ENCODE data around the gene CHADL.
"Not testable (repeated sequence)": the region's sequence is repeated elsewhere in the genome, so short reads cannot be mapped to it uniquely, and the experiment has no call there.

Gene CHADL, protein sequence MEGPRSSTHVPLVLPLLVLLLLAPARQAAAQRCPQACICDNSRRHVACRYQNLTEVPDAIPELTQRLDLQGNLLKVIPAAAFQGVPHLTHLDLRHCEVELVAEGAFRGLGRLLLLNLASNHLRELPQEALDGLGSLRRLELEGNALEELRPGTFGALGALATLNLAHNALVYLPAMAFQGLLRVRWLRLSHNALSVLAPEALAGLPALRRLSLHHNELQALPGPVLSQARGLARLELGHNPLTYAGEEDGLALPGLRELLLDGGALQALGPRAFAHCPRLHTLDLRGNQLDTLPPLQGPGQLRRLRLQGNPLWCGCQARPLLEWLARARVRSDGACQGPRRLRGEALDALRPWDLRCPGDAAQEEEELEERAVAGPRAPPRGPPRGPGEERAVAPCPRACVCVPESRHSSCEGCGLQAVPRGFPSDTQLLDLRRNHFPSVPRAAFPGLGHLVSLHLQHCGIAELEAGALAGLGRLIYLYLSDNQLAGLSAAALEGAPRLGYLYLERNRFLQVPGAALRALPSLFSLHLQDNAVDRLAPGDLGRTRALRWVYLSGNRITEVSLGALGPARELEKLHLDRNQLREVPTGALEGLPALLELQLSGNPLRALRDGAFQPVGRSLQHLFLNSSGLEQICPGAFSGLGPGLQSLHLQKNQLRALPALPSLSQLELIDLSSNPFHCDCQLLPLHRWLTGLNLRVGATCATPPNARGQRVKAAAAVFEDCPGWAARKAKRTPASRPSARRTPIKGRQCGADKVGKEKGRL

DNA sequence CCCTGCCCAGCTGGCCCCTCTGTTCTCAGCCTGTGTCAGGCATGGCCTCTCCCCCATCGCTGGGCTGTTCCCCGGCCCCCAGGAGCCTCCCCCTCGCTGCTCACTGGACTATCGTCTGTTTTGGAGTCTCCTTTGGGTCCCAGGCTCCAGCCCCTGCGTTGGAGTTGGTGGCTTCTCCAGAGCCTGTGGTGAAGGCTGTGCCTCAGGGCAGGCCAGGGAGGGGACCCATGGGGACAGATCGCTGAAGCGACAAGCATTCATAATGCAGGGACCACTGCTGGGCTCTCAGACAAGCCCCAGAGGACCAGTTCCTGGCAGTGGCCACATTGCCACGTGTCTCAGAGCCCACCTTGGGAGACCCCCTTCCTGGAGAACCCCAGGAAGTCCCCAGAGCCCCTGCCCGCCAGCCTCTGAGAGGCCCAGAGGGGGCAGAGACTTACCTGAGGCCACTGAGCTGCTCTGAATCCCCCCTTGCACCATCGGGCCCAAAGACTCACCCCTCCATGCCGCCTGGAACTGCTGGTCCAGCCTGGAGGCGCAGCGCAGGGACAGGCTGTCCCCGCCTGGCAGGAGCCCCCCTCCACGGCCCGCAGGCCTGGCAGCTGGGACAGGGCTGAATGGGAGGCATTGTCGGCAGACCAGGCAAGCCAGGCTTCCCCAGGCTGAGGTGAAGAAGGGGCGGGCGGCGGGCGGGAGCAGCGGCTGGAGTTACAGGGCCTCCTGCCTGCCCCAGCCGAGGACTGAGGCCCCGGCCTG lies at the start of gene CHADL:
TSS of gene CHADL (minus strand) at position 555 of the 756 bp plus-strand sequence. CDS start at position 505, 50 bp downstream.
- no peak for DNase-seq (ENCODE audit: low read depth)

DNA sequence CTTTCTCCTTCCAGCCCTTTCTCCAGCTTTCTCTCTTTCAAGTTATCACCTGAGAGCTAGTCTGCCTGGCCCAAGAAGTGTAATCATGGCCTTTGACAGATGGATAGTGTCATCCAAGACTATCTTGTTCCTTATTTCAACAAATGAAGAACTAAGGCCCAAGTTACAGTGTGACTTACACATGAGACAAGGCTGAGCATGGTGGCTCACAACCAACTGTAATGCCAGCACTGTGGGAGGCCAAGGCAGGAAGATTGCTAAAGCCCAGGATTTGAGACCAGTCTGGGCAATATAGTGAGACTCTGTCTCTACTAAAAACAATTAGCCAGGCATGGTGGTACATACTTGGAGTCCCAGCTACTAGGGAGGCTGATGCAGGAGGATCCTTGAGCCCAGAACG lies 48.9 kb upstream of the CHADL start:
- DNase-seq (ENCODE audit: low read depth), result no peak

DNA sequence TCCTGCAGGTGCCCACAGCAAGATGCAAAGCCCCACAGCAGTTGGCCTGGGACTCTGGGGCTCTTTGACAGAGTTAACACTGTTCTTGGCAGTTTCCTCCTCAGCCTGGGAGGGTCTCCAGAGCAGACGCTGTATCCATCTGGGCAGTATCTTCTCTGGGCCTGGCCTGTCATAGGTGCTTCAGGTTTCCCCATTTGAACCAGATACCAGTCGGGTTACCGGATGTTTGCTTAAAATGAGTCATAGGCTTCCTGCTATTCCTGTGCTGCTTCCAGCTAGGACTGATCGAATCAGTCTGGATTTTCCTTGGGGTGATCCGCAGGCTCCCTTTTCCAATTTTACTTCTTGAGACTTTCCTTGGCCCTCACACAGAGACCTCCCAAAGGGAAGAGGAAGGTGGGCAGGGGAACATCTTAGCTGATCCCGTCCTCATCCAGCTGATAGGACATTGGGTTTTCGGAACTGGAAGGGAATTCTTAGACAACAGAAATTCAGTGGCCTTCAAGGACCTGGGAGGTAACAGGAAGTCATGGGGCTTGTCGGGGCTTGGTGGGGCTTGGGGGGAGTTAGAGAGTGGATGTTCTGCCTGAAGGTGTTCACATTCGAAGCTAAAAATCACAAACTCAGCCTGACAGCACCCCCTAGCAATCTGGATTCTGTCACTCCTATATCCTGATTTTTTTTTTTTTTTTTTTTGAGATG lies 47.7 kb upstream of the CHADL start:
- DNase-seq (ENCODE audit: low read depth), result no peak

DNA sequence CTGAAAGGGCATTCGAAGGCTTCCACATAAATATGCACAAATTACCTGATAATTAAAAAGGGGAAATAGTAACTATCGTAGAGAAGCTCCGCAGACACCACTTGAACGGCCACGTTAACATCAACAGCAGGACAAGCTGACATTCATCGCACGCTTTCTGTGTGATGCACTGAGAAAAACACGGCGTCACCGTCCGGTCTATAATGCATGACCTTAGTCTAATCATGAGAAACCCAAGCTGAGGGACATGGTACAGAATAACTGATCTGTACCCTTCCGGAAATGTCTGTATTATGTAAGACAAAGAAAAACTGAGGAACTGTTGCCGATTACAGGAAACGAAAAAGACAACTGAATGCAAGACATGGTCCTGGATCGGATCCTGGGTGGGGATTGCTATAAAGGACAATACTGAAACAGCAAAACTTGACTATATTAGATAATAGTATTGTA lies 45.9 kb upstream of the CHADL start:
- no peak for DNase-seq (ENCODE audit: low read depth)

DNA sequence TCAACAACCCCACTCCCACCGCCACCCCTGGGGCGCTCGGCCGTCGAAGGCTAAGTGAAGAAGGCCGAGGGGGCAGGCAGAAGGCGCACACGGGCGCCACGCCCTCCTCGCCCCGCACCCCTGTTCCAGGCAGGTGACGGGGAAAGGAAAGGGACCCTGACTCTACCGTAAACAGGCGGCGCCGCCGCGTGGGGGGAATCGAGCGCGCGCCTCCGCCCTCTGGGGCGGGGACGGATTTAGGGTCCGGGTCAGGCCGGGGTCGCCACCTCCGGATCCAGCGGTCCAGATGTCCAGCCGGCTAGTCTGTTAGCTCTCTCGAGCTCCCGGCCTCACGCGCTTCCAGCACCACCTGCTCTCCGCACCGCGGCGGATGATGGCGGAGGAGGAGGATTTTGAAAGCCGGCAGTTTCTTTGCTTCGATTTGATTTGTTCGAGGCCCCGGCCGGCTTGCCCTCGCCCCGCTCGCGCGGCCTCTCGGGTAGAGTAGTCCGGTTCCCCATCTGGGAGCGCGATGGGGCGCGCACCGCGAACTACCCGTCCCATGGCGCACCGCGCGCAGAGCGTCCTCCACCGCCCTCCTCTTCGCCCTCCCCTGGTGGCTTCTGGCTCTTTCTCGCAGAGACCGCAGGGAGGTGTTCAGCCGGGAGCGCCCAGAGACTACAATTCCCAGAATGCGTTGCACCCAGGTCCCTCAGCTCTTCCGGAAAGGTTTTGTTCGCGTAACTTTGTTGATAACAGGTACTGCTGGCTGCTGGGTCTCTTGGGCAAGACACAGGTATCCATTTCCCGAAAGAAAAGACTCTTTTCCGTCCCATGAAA lies 45.3 kb upstream of the CHADL start, which contains the start of gene RANGAP1:
TSS of gene RANGAP1 (minus strand) at position 368 of the 819 bp plus-strand sequence. CDS start 5,143 bp downstream, outside the sequence.
- DNase-seq (ENCODE audit: low read depth), result peak; percentile 96

DNA sequence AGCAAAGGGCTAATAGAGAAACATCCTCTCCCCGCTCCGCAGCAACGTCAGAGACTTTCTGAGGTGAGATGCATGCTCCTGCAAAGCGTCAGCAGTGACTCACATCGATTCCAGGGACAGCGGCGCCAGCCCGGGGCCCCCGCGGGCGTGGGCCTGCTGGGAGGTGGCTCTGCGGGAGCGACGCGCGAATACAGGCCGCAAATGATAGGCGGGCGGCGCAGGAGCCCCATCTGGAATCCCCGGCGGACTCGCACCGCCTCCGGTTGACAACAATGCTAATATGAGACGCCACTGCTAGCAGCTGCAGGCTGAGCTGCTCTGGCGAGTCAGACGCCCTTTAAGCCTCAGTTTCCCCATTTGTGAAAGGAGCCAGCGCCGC lies 44.7 kb upstream of the CHADL start:
- DNase-seq (ENCODE audit: low read depth), result peak; percentile 81

DNA sequence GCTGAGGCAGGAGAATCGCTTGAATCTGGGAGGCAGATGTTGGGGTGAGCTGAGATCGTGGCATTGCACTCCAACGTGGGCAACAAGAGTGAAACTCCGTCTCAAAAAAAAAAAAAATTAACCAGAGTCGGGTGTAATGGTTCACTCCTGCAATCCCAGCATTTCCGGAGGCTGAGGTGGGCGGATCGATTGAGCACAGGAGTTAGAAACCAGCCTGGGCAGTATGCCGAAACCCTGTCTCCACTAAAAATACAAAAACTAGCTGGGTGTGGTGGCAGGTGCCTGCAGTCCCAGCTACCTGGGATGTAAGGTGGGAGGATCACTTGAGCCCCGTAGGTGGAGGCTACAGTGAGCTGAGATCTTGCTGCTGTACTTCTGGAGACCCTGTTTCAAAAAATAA lies 43.7 kb upstream of the CHADL start:
- no peak for DNase-seq (ENCODE audit: low read depth)

DNA sequence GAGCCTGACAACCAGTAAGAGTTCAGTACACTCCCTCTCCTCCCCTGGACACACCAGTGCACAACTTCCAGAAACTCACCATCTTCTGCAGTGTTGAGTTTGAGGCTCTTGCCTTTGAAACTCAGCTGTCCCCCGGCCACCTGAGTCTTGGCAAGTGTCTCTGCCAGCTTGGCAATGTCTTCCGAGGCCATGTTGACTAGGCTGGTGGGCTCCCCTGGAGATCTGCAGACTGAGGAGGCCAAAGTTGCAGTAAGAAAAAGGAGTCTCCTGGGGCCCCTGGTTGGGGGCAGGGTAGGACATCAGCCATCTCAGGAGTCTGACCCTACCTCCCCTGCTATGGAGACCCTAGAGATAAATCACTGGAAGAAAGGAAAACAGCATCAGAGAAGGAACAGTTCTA lies 40.1 kb upstream of the CHADL start:
- no peak for DNase-seq (ENCODE audit: low read depth)

DNA sequence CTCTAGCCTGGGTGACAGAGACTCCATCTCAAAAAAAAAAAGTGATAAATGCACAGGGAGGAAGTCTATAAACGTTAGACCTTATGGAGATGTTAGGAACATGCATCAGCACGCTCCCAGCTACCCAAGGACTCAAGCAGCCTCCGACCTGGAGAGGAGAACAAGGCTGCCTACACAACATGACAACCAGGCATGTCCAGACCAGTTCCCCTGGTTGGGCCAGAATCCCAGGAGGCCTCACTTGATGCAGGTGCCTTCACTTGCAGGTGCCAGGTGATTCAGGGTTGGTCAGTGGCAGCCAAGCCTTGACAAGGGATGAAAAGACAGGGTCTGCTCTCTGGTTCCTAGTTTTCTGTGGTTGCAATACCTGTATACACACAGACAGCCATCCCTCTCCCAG lies 39.3 kb upstream of the CHADL start:
- no peak for DNase-seq (ENCODE audit: low read depth)

DNA sequence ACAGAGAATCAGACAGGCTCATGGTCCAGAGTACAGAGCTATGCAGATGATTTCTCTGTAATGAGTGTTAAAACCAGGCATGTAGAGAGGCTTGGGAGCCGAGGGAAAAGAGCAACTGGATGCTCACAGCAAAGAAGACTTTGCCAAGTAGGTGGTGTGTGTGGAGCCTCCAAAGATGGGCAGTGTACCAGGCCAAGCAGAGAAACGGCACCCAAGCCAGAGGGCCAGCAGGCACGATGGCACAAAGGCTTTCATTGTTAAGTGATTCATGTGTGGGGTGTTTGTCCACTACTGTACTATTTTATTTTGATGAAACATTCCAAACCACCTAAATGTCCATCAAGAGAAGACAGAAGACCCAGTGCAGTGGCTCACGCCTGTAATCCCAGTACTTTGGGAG lies 34.1 kb upstream of the CHADL start:
- no peak for DNase-seq (ENCODE audit: low read depth)

DNA sequence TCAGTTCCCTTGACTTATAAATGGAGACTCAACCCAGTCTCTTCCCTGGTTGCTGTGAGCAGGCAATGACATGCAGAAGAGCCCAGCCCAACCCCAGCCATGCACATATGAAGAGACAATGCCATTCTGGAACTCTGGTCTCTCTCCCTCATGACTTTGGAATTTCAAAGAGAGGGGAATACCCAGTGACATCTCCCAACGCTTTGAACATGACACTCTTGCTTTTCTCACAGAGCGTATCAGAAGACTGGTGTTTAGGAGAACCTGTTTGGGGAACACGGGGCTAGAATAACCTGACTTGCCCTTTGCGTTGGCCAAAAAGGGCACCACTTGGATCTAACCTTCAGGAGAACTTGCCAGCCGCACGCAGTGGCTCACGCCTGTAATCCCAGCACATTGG lies 32.4 kb upstream of the CHADL start:
- DNase-seq (ENCODE audit: low read depth), result no peak

DNA sequence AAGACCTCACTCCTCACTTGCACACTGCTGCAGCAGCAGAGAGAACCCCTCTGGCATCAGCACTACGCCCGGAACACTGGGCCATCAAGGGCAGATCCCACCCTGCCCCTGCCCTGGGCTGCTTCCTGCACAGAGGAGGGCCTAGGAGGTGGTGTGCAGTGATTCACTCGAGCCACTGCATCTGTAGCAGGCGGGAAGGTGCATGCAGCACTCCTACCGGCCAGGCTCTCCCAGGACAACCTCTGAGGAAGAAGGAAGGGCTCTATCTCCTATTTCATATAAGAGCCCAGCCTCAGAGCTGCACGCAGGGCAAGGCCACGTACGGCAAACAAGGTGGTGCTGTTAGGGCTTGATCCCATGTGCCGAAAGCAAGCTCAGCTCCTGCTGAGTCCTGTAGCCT lies 31.1 kb upstream of the CHADL start:
- no peak for DNase-seq (ENCODE audit: low read depth)

DNA sequence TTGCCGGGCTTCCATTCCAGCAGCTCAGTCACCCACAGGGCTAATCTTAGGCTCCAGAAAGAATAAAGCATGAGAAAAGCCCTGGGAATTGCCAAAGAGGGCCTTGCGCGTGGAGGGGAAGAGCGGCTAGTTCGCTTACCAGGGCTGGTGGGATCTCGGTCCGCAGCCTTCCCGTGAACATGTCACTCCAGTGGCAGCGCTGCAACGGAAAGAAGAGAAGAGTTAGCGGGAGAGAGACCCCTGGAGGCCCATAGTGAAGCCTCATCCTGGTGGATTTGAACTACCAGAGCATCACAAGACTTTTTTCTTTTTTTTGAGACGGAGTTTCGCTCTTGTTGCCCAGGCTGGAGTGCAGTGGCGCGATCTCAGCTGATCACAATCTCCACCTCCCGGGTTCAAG lies 27.2 kb upstream of the CHADL start:
- no peak for DNase-seq (ENCODE audit: low read depth)

DNA sequence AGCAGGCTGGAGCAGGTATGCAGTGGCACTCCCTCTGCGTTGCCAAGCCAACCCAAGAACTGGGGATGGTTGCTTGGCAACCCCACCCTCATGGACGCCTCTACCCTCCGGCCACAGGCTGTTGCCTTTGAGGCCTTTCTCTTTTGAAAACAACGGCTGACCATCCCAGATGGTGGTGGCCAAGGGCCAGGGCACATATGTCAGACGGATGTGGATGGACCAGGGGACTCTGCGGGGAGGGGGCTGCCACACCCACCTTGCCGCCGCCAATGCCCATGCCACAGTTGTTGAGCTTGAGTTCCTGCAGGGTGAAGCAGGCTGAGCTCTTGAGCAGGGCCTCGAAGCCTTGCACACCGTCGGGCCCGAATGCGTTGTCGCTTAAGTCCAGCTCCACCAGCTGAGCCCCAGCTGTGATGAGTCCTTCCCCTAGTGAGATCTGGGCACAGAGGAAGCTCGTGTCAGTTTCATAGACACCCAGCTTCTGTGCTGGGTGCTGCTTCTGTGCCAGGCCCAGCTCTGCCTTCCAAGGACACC lies 23.7 kb upstream of the CHADL start:
- DNase-seq (ENCODE audit: low read depth), result no peak

DNA sequence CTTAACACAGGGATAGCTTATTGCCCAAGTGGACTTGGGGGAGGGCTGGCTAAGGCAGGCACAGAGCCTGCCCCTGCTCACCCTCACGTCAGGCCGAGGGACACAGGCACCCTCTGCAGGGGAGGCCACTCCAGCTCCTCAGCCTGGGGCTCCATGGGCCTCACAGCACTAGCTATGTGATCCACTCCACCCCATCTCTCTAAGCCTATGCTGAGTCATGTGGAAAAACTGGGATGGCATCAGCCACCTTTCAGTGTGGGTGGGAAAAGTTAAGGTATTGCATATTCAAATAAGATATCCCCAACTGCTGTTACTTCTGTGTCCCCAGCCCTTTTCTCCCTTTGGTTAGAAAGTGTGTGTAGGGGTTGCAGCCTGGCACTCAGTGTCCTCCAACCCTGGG lies 23.0 kb upstream of the CHADL start:
- no peak for DNase-seq (ENCODE audit: low read depth)

DNA sequence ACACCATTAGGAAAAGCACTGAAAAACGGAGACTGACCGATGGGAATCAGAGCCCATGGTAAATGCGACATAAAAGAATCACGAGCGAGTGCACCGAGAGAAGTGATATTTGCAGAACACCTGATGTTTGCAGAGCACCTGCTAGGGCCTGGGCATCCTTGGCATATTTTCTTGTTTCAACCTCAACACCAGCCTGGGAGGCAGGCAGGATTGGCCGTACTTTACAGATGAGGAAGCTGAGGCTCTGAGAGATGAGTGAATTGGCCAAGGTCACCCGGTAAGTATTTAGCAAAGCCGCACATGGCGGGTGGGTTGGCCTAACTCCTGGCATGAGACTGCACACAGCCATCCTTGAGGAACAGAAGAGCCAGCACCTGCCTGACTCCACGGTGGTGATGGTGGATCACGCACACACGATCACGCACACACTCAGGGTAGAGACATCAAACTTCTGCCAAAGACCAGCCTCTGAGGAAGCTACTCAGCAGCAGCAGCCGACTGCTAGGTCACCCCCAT lies 21.6 kb upstream of the CHADL start:
- DNase-seq (ENCODE audit: low read depth), result no peak

DNA sequence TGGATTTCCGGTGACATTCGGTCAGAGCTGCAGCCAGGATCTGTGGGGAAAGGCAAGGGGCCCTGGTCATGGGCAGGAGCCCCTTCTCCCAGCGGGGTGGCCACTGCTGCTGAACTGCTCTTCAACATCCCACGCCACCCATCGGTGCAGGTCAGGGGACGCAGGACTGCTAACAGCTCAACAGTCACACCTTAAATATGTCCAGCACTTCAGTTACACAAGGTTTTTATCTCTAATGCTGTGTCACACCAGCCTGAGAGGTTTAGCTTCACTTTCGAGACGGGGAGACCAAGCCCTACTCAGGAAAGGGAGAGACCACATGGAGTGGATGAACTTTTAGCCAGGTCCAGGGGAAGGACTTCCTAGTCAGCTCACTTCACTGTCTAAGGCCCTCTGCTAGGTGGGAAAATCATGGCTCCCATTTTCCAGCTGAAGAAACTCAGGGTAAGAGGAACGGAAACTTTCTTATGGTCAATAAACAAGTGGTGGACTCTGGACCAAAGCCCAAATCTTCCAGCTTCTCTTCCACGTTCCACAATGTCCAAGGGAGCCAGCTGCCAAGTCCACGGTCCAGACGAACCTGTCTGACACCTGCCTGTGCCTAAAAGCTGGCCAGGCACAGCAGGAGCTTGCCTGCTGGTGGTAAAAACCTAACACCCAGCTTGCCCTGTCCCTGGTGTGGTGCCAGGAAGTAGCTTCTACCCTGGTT lies 21.0 kb upstream of the CHADL start:
- DNase-seq (ENCODE audit: low read depth), result no peak

DNA sequence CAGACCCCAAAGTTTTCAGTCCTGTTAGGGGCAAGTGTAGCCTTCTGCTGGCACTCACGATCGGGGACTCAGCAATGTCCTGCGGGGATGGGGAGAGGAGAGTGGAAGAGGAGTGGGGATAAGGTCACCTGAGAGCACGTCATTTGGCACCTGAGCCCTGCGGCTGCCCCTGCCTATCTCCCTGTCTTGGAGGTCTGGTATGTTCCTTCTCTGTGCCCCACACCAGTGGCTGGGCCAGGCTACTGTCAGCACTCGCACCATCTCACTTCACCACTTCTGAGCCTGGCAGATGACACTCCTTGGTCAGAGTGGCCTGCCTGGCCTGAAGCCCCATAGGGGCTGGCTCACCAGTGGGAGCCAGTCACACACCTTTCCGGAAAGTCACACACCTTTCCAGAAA lies 20.1 kb upstream of the CHADL start:
- DNase-seq (ENCODE audit: low read depth), result no peak

DNA sequence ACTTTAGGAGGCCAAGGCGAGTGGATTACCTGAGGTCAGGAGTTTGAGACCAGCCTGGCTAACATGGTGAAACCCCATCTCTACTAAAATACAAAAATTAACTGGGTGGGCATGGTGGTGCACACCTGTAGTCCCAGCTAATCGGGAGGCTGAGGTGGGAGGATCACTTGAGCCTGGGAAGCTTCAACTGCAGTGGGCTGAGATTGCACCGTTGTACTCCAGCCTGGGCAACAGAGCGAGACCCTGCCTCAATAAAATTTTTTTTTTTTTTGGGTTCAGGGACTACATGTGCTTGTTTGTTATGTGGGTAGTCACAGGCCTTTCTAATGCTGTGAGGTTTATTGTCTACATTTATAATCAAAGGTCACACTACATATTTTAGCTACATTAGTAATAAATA lies 19.0 kb upstream of the CHADL start:
- not testable (repeated sequence) for DNase-seq (ENCODE audit: low read depth)

DNA sequence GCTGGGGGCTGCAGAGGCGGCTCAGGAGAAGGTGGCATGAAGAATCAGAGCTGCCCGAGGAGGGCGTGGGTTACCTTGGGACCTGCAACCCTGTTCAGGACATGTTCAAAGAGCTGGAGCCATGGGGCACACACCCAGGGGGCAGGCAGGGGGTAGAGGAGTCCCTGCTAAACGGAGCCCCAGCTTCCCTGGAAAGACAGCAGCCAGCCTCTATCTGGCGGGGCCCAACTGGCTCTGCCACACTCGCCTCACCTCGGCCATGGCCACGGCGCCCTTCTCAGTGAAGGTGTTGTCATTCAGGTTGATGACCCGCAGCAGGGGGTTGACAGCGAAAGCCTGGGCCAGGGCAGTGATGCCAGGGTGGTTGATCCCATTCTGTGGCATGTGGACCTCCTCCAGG lies 17.0 kb upstream of the CHADL start:
- DNase-seq (ENCODE audit: low read depth), result no peak
